ENCODE measurements around the gene NWD2. TPM values are rescaled to one million over a fixed set of nuclear protein-coding genes. Genes with fewer than 3 reads are reported as not detected.

The NWD2 gene
- total RNA-seq, 1 donor from 2014 or later, result not detected

GRCh38 chr4:37434469-37434868, 189.9 kb downstream of the NWD2 start:
- TF ChIP-seq CTCF (conservative IDR thresholded peaks at IDR 0.05; ENCODE audit: low read depth, low read length), result peak; percentile 51
- H3K4me3 ChIP-seq (ENCODE audit: low read depth, low read length), result no peak overlapping the region
- no peak for DNase-seq (ENCODE audit: low read depth)

GRCh38 chr4:37436546-37436945, 192.0 kb downstream of the NWD2 start:
- no peak for TF ChIP-seq CTCF (conservative IDR thresholded peaks at IDR 0.05; ENCODE audit: low read depth, low read length)
- DNase-seq (ENCODE audit: low read depth), result no peak
- no peak overlapping the region for H3K4me3 ChIP-seq (ENCODE audit: low read depth, low read length)

GRCh38 chr4:37437163-37437562, 192.6 kb downstream of the NWD2 start:
- no peak overlapping the region for H3K4me3 ChIP-seq (ENCODE audit: low read depth, low read length)
- DNase-seq (ENCODE audit: low read depth), result no peak
- TF ChIP-seq CTCF (conservative IDR thresholded peaks at IDR 0.05; ENCODE audit: low read depth, low read length), result no peak

- DNase-seq (ENCODE audit: low read depth), result no peak
- no peak overlapping the region for H3K4me3 ChIP-seq (ENCODE audit: low read depth, low read length)
- TF ChIP-seq CTCF (conservative IDR thresholded peaks at IDR 0.05; ENCODE audit: low read depth, low read length), result no peak
Observed at GRCh38 chr4:37438564-37439279, 194.2 kb downstream of the NWD2 start.

GRCh38 chr4:37439809-37440474, 195.4 kb downstream of the NWD2 start:
- DNase-seq (ENCODE audit: low read depth), result no peak
- TF ChIP-seq CTCF (conservative IDR thresholded peaks at IDR 0.05; ENCODE audit: low read depth, low read length), result no peak
- no peak overlapping the region for H3K4me3 ChIP-seq (ENCODE audit: low read depth, low read length)

- TF ChIP-seq CTCF (conservative IDR thresholded peaks at IDR 0.05; ENCODE audit: low read depth, low read length), result no peak
- DNase-seq (ENCODE audit: low read depth), result no peak
Observed at GRCh38 chr4:37440501-37440900, 196.0 kb downstream of the NWD2 start.

More at GRCh38 chr4:37440501-37440900, 196.0 kb downstream of the NWD2 start:
- H3K4me3 ChIP-seq (ENCODE audit: low read depth, low read length), result no peak overlapping the region

All from epithelial cell of proximal tubule (primary cell).